SIG-M5 treated with dmso at 0.1 percent for 504 hours (cell line): ENCODE measurements around the gene KIDINS220.
"Not testable (repeated sequence)": the region's sequence is repeated elsewhere in the genome, so short reads cannot be mapped to it uniquely, and the experiment has no call there.

ENCODE experiments used
- DNase-seq: peaks from one replicate; lab custom pipeline; 2025; ENCODE audit not compliant: unreplicated experiment; lab: John Stamatoyannopoulos, UW

Gene KIDINS220

DNA sequence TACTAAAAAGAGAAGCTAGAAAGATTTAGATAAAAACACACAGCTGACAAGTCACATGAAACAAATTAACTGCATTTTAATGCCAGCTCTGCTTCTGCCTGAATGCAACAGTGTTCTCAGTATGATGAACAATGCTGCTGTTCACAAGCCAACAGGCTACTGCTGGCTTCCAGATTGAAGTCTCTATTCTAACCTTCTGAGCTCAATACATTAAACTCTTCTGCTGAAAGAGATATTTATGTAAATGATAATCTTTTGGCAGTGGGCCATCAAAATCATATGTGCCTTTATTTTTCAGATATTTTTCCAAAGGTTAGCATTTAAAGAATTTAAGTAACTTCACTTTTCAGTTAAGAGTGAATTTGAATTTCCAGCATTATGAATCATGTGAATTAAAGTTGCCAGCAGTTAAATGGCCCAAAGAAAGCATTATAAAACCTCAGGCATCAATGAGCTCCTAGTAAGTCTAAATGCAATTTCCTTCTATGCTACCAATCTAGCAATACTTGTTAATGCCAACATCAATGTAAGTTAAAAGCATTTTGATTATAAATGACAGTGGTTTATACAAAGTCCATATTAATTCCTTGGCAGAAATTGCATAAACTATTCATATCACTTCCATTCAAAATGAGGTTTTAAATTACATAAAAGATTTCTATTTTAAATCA is 83.2 kb downstream of the KIDINS220 start:
- DNase-seq, result no peak

- DNase-seq, result no peak
Measured at GRCh38 chr2:8753609-8754008, 83.8 kb downstream of the KIDINS220 start.

- DNase-seq, result no peak
Measured at GRCh38 chr2:8752385-8752784, 85.0 kb downstream of the KIDINS220 start.

DNA sequence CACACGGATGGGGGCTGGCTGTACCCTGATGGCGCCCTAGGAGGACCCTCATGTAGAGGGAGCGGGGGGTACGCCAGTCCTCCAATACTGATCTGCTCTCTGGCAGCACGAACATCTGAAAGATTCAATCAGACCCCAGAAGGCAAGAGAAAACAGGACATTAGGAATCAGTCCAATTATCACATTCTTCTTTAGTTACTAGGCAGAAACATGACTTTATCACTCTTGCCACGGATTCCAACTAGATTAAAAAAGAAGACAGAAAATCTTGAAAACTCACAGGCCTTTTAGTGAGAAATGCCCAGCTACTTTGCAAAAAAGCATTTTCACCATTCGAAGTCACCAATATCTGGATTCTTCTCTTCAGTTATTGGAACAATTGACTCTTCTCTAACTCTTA is 87.2 kb downstream of the KIDINS220 start:
- DNase-seq, result no peak

- no peak for DNase-seq
Measured at GRCh38 chr2:8743261-8743660, 94.2 kb downstream of the KIDINS220 start.

GRCh38 chr2:8740136-8740535 is 97.3 kb downstream of the KIDINS220 start:
- no peak for DNase-seq

GRCh38 chr2:8737571-8738175 is 99.7 kb downstream of the KIDINS220 start:
- DNase-seq, result no peak

DNA sequence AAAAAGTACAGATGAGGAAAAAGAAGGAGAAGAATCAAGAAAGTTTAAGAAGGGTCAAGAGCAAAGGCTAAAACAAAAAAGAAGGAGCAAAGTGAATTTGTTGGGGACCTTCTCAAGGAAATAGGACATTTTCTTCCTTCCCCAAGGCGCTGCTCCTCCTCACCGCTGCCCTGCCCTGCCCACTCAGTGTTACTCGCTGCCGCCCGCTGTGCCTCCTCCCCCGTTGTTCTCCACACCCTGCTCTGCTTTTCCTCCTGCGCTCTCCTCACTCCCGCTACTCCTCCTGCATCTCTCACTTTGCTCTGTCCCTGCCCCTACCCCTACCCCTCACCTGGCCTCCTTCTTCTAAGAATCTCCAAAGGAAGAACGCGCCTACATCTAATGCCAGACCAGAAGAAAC is 104.8 kb downstream of the KIDINS220 start:
- no peak for DNase-seq

- DNase-seq, result no peak
Measured at GRCh38 chr2:8729939-8730338, 107.5 kb downstream of the KIDINS220 start.

GRCh38 chr2:8729101-8729500 is 108.3 kb downstream of the KIDINS220 start:
- DNase-seq, result not testable (repeated sequence)

- DNase-seq, result no peak
Measured at GRCh38 chr2:8728305-8729015, 109.0 kb downstream of the KIDINS220 start.

GRCh38 chr2:8725838-8726237 is 111.6 kb downstream of the KIDINS220 start:
- no peak for DNase-seq

GRCh38 chr2:8722986-8723385 is 114.4 kb downstream of the KIDINS220 start:
- no peak for DNase-seq

- DNase-seq, result no peak
Measured at GRCh38 chr2:8721410-8721809, 116.0 kb downstream of the KIDINS220 start.

- DNase-seq, result no peak
Measured at GRCh38 chr2:8720741-8721140, 116.7 kb downstream of the KIDINS220 start.

DNA sequence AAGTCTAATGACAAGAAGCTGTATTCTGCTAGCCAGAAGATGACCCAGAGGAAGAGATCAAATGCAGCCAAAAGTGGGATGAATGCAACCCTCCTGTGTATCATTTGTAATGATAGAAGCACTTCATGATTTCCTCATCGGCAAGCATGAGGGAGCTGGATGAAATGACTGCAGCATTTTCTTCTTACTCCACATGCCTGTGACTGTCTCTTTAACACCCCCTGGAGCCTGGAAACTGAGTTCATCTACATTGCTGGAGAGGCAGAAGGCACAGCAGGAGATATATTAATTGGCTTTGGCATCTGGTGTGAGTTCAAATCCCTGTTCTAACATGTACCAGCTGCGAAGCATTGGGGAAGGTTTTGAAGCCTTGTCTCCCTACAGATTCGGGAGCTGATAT is 117.9 kb downstream of the KIDINS220 start:
- DNase-seq, result no peak

DNA sequence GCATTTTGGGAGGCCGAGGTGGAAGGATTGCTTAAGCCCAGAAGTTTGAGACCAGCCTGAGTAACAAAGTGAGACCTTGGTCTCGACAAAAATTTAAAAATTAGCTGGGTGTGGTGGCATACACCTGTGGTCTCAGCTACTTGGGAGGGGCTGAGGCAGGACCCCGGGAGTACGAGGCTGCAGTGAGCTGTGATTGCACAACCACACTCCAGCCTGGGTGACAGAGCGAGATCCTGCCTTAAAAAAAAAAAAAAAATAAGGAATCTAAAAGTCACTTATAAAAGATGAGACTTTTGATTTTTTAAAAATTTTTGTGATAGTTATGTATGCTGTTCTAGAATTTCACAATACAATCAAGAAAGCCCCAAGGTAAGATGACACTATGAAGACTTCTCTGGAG is 122.4 kb downstream of the KIDINS220 start:
- no peak for DNase-seq

GRCh38 chr2:8714283-8714682 is 123.1 kb downstream of the KIDINS220 start:
- no peak for DNase-seq

- DNase-seq, result no peak
Measured at GRCh38 chr2:8710951-8711350, 126.5 kb downstream of the KIDINS220 start.

DNA sequence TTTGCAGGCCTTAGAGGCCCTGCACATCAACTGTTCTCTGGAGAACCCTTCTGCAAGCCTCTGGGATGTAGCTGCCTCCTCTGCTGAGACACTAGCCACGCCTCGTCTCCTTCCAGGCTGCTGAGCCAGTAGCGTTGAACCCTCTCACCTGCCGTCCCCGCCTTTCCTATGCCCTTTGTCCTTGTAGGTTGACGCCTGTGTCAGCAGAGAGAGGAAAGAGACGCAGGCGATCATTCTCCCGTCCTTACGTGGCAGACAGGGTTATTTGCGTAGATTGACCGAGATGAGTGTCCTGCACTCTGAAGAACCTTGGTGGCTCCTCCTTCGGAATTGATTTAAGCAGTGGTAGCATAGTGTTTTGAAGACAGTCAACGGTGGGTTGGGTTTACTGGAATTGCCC is 127.8 kb downstream of the KIDINS220 start:
- DNase-seq, result no peak

GRCh38 chr2:8704906-8705305 is 132.5 kb downstream of the KIDINS220 start:
- no peak for DNase-seq

- no peak for DNase-seq
Measured at GRCh38 chr2:8701681-8702379, 135.6 kb downstream of the KIDINS220 start.
